Mucosa of gallbladder (tissue), 1 donor: ENCODE data around the gene TMEM50B. TPM values are rescaled to one million over a fixed set of nuclear protein-coding genes. Genes with fewer than 3 reads are reported as not detected.
A peak's percentile ranks its signal among the peaks of the same experiment; 100 is the strongest.
"Not testable (repeated sequence)": the region's sequence is repeated elsewhere in the genome, so short reads cannot be mapped to it uniquely, and the experiment has no call there.

Source experiments
- DNase-seq: peaks from one replicate; pipeline ENCODE4 v3.0.0-alpha.2; 2020; ENCODE audit warnings: low spot score
- total RNA-seq: library from RNA; stranded (reverse); gene quantifications from one replicate; pipeline ENCODE4 v1.2.1, GENCODE V29; 2021
- donor health status: DM: no; HTN: no; CAD: no.

TMEM50B gene
- 95.0 TPM for total RNA-seq

- DNase-seq: peak; percentile 97
These were observed at the start of gene TMEM50B for GRCh38 chr21:33479679-33480480. Gene TMEM50B (minus strand): TSS chr21:33479974. CDS start chr21:33468885, 11,089 bp downstream.

- no peak for DNase-seq
These were observed 43.2 kb upstream of the TMEM50B start for GRCh38 chr21:33522953-33523349.

- DNase-seq: no peak
These were observed 42.7 kb upstream of the TMEM50B start for GRCh38 chr21:33522297-33522952.

- no peak for DNase-seq
These were observed 39.1 kb upstream of the TMEM50B start for GRCh38 chr21:33518899-33519298.

- no peak for DNase-seq
These were observed 34.5 kb upstream of the TMEM50B start for GRCh38 chr21:33514229-33514628.

- DNase-seq: no peak
These were observed 32.7 kb upstream of the TMEM50B start for GRCh38 chr21:33512481-33512880.

GRCh38 chr21:33511639-33512038 is 31.9 kb upstream of the TMEM50B start:
- no peak for DNase-seq

- no peak for DNase-seq
These were observed 31.1 kb upstream of the TMEM50B start for GRCh38 chr21:33510826-33511225.

- not testable (repeated sequence) for DNase-seq
These were observed 27.2 kb upstream of the TMEM50B start for GRCh38 chr21:33507003-33507402.

GRCh38 chr21:33505833-33506232 is 26.1 kb upstream of the TMEM50B start:
- no peak for DNase-seq

- no peak for DNase-seq
These were observed 16.6 kb upstream of the TMEM50B start for GRCh38 chr21:33496345-33496744.

GRCh38 chr21:33495743-33496142 is 16.0 kb upstream of the TMEM50B start:
- DNase-seq: no peak

GRCh38 chr21:33493756-33494155 is 14.0 kb upstream of the TMEM50B start:
- DNase-seq: no peak

GRCh38 chr21:33492571-33492970 is 12.8 kb upstream of the TMEM50B start:
- no peak for DNase-seq

- peak; percentile 94 for DNase-seq
These were observed 11.8 kb upstream of the TMEM50B start, which contains the start of gene DNAJC28 for GRCh38 chr21:33491373-33492102. Gene DNAJC28 (minus strand): TSS chr21:33491716. CDS start chr21:33489393, 2,323 bp downstream.

- no peak for DNase-seq
These were observed 11.2 kb upstream of the TMEM50B start for GRCh38 chr21:33490991-33491372.

- DNase-seq: no peak
These were observed 9.2 kb upstream of the TMEM50B start for GRCh38 chr21:33488936-33489335.

GRCh38 chr21:33487996-33488395 is 8.2 kb upstream of the TMEM50B start:
- no peak for DNase-seq

GRCh38 chr21:33481314-33481943 is 1.7 kb upstream of the TMEM50B start:
- no peak for DNase-seq

- no peak for DNase-seq
These were observed 818 bp upstream of the TMEM50B start for GRCh38 chr21:33480481-33481103.

GRCh38 chr21:33478935-33479678 is 667 bp downstream of the TMEM50B start:
- peak; percentile 26 for DNase-seq
